Lung (tissue), 12 donors: Measurements from ENCODE around the gene URGCP. TPM values are rescaled to one million over a fixed set of nuclear protein-coding genes. Genes with fewer than 3 reads are reported as not detected.

Experiments
- ATAC-seq: fragments of 200-7000 bp; cut with Tn5 transposase; one replicate; pipeline ENCODE4 v1.9.1; 2020; ENCODE audit warnings: moderate number of reproducible peaks; ENCODE audit not compliant: insufficient read depth, low FRiP score
- DNase-seq, 3 donors: peaks; one replicate each; pipeline ENCODE4 v3.0.0-alpha.2; 2013 to 2017
- H3K27ac ChIP-seq, 2 donors: one replicate each; pipeline ENCODE4 v1.5.1; 2013; ENCODE audit warnings: mild to moderate bottlenecking in 2 of 2, moderate library complexity in 2 of 2, control low read depth in 1 of 2, inconsistent platforms in 1 of 2, low read depth in 1 of 2, low read length in 1 of 2
- H3K27me3 ChIP-seq, 3 donors: one replicate each; pipeline ENCODE4 v1.5.1; 2013; ENCODE audit warnings: low read length in 2 of 3; ENCODE audit not compliant: control insufficient read depth in 3 of 3, insufficient read depth in 3 of 3
- H3K36me3 ChIP-seq, 4 donors: one replicate each; pipeline ENCODE4 v1.5.1; 2013; ENCODE audit warnings: low read length in 4 of 4, mild to moderate bottlenecking in 1 of 4, moderate library complexity in 1 of 4; ENCODE audit not compliant: control insufficient read depth in 4 of 4, insufficient read depth in 4 of 4
- H3K4me1 ChIP-seq, 5 donors: one replicate each; pipeline ENCODE4 v1.5.1; 2013; ENCODE audit warnings: low read length in 5 of 5, mild to moderate bottlenecking in 2 of 5, moderate library complexity in 1 of 5; ENCODE audit not compliant: control insufficient read depth in 5 of 5, insufficient read depth in 5 of 5
- H3K4me3 ChIP-seq: one replicate; pipeline ENCODE4 v1.5.1; 2013; ENCODE audit warnings: mild to moderate bottlenecking, control low read depth, moderate library complexity
- H3K9ac ChIP-seq, 2 donors: one replicate each; pipeline ENCODE4 v1.5.1; 2013; ENCODE audit warnings: low read length in 2 of 2, control low read depth in 1 of 2; ENCODE audit not compliant: insufficient read depth in 1 of 2
- H3K9me3 ChIP-seq, 4 donors: one replicate each; pipeline ENCODE4 v1.5.1; 2013; ENCODE audit warnings: low read length in 3 of 4, mild to moderate bottlenecking in 1 of 4, moderate library complexity in 1 of 4; ENCODE audit not compliant: control insufficient read depth in 4 of 4, insufficient read depth in 3 of 4
- CTCF ChIP-seq: IDR thresholded peaks from 2 replicates; pipeline ENCODE4 v1.5.1; 2012; ENCODE audit warnings: mild to moderate bottlenecking; ENCODE audit errors: control extremely low read depth, extremely low read depth
- WGBS, 2 donors: extraction: QIAGEN DNeasy Blood & Tissue Kit; methylation state at CpG; one replicate each; pipeline ENCODE4 v1.1.7; 2013; 5-methylcytosine and 5-hydroxymethylcytosine counted together
- polyA plus RNA-seq, 2 donors: library from polyadenylated mRNA; stranded (reverse); fragments of 200-250 nt; gene quantifications; one replicate each; pipeline ENCODE4 v1.2.1, GENCODE V29; 2013
- total RNA-seq, 2 donors: library from RNA; depleted of rRNA in 1 of 2; stranded (reverse); fragments of >200 nt in 1 of 2; gene quantifications; one replicate each; pipeline ENCODE4 v1.2.1, GENCODE V29; 2014 to 2021
- donor health status: control.
- donor health status: control.
- donor health status: Bipolar disorder and iron deficiency.
- donor health status: healthy.
- donor health status: DM: yes; HTN: yes; CAD: no.

URGCP gene
- total and polyA plus RNA-seq, 4 donors: 11.8 to 25.5 (median 19.7) TPM

- H3K27ac ChIP-seq: peak overlapping the region in 1 of 2 donors; percentile 52
- no peak for TF ChIP-seq CTCF
- ATAC-seq: no peak
- no peaks in the 10 kb centered on the region for H3K9me3 ChIP-seq
- H3K4me1 ChIP-seq: peaks cover 0 to 8% (median 0%) of the 10 kb centered on the region in 5 donors
- H3K9ac ChIP-seq: no peak overlapping the region
- no peaks in the 10 kb centered on the region for H3K27me3 ChIP-seq
- no peak for DNase-seq
- H3K4me3 ChIP-seq: no peak overlapping the region
- 64 to 68% methylated on average over 5 of the region's 5 CpGs for WGBS, 2 donors
- peaks cover 20 to 41% (median 39%) of the 10 kb centered on the region in 4 donors for H3K36me3 ChIP-seq
Observed at GRCh38 chr7:43880596-43880995, 25.8 kb downstream of the URGCP start.

GRCh38 chr7:43879477-43879876 is 26.9 kb downstream of the URGCP start:
- H3K9me3 ChIP-seq: no peaks in the 10 kb centered on the region
- no peak for DNase-seq
- H3K27me3 ChIP-seq: no peaks in the 10 kb centered on the region
- TF ChIP-seq CTCF: no peak
- no peak overlapping the region for H3K9ac ChIP-seq
- H3K27ac ChIP-seq: no peak overlapping the region
- peaks cover 23 to 45% (median 40%) of the 10 kb centered on the region in 4 donors for H3K36me3 ChIP-seq
- 77 to 93% methylated on average over 2 of the region's 2 CpGs for WGBS, 2 donors
- H3K4me1 ChIP-seq: peaks cover 0 to 8% (median 0%) of the 10 kb centered on the region in 5 donors
- H3K4me3 ChIP-seq: no peak overlapping the region
- no peak for ATAC-seq

DNA sequence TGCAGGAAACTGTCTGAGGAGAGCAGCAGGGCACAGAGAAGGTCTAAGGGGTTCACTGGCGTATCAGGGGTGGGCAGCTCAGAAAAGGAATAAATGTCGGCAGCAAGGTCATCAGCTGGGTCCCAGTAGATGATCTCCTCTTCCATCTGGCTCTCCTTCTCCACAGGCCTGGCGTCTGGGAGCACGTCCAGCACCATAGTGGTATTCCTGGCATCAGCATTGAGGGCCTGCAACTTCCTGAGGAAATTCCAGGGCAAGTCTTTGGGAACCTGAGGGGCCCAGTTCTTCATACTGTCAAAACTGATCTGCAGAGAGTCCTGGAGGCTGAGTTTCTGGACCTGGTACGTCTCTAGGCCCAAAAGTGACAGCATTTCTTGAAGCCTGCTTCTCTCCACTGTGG is 27.5 kb downstream of the URGCP start:
- Histone ChIP-seq H3K27me3 (no peaks in the 10 kb centered on the region), H3K9ac (no peak overlapping the region), H3K4me1 (peaks cover 0 to 8% (median 0%) of the 10 kb centered on the region in 5 donors), H3K4me3 (no peak overlapping the region), H3K36me3 (peaks cover 23 to 42% (median 37%) of the 10 kb centered on the region in 4 donors), H3K9me3 (no peaks in the 10 kb centered on the region), H3K27ac (peak overlapping the region in 1 of 2 donors; percentile 37)
- no peak for TF ChIP-seq CTCF
- ATAC-seq: no peak
- WGBS, 2 donors: 73 to 84% methylated on average over 5 of the region's 5 CpGs
- no peak for DNase-seq
